Frontal cortex (tissue), 4 donors: ENCODE data around the gene CYSLTR2. TPM values are rescaled to one million over a fixed set of nuclear protein-coding genes. Genes with fewer than 3 reads are reported as not detected.

Experiments
- DNase-seq, 2 donors: peaks; one replicate each; pipeline ENCODE4 v3.0.0; 2012; ENCODE audit warnings: low spot score in 2 of 2
- FAIRE-seq: peaks from 2 replicates; lab custom pipeline; 2012; peaks lifted over from hg19 to GRCh38; lab: Jason Lieb, UNC
- total RNA-seq: library from RNA; depleted of rRNA; stranded (reverse); fragments of >200 nt; gene quantifications from one replicate; pipeline ENCODE4 v1.2.3, GENCODE V29; 2014
- donor health status: control.
- donor health status: control.
- donor health status: control.

Gene CYSLTR2, protein sequence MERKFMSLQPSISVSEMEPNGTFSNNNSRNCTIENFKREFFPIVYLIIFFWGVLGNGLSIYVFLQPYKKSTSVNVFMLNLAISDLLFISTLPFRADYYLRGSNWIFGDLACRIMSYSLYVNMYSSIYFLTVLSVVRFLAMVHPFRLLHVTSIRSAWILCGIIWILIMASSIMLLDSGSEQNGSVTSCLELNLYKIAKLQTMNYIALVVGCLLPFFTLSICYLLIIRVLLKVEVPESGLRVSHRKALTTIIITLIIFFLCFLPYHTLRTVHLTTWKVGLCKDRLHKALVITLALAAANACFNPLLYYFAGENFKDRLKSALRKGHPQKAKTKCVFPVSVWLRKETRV
- 3.7 TPM for total RNA-seq

DNA sequence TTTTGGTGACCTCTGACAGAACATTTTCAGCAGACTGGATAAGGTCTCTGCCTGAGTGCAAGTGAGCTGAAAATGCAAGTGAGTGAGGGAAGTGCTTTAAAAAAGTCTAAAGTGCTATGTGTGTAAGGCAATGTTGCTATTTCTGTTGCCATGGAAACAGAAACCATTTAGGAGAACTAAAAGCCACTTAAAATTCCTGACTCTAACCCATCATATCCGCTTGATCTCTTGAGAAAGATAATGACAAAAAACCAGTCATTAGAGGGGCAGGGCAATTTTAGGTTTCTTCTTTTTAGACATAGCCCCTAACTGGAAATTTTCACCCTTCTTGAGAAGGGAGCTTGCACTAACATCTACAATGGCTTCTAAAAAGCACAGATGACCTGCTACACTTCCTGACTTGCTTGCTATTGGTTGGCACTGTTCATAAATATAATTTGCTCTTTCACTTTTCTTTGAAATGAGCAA lies at the start of gene CYSLTR2:
TSS of gene CYSLTR2 (plus strand) at position 458 of the 468 bp plus-strand sequence. CDS start 52,889 bp downstream, outside the sequence.
- no peak for FAIRE-seq
- DNase-seq: no peak

DNA sequence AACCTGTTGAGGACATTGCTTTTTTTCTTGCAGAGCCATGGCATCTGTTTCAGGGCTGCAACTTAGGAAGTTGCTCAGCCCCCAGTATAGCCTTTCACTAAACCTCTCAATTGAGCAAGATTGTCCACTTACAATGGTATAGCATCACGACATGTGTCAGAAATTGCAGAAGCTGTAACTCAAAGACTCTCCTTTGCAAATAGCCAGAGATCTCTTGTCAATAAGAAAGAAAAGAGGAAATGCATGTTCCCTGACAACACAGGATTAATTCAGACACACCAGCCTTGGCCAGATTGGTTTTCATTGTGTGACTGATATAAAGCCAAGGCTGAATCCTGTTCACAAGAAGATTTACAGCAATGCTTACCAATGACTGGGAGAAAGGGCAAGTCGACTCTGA lies 38.7 kb upstream of the CYSLTR2 start:
- FAIRE-seq: no peak
- no peak for DNase-seq

DNA sequence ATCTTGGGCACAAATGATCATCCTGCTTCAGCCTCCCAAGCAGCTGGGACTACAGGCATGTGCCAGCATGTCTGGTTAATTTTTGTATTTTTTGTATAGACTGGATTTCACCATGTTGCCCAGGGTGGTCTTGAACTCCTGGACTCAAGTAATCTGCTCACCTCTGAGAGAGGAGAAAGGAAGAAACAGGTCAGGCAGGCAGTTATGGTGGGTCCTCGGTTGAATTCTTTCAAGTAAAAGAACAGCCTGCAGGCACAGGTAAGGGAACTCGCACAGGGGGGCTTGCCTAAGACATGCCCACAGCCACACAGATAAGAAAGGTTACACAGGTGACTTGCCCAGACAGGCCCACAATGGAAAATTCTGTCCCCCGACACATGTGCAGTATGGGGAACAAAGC lies 34.8 kb upstream of the CYSLTR2 start:
- DNase-seq: no peak

DNA sequence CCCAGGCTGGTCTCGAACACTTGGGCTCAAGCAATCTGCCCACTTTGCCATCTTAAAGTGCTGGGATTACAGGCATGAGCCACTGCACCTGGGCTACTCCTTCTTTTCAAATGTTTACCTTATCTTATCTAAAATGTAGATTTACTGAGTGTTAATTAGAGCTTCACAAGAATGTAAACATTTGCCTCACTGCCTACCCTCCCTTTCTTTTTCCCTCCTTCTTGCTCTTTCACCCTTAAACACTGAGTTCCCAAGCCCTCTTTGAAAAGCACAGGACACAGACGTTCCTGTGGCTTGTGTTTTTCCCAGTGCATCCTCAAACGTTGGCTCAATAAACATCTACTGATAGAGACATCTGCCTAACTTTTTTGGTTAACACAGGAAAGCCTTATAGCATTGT lies 32.7 kb upstream of the CYSLTR2 start:
- FAIRE-seq: no peak
- DNase-seq: no peak

More for the DNA sequence above, 34.8 kb upstream of the CYSLTR2 start:
- FAIRE-seq: no peak

DNA sequence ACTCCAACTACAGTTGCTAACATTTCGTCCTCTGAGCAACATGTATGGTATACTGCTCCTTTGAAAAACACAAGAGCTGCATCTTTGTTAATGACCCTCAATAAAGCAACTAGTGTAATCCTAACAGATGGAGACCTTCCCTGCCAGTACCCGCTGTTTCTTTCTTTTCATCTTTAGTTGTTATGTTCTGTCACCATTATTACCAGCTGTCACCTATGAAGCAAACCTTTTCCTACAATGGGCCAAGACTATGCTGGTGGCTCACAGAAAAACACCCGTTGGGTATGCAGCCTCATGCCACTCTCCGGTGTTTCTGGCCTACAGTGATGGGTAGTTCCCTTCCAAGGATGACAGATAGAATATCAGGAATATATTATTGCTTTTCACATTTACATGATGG lies 29.7 kb upstream of the CYSLTR2 start:
- no peak for FAIRE-seq

DNA sequence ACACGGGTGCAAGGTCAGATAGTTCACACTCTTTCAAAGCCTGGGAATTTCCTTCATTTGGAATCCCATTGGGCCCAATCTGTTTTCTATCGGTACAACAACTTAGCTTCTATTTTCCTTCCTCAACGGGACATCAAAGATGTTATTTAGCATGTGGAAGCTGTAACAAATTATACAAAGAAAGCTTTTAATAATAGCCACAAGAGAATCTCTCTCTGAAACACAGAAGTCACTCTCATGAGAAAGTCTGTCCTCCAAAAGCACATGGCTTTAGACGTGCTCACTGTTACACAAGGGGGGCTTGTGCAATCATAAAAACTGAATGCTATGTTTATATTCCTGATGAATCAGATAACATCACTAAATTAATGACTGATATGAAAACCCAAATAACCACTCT lies 28.9 kb upstream of the CYSLTR2 start:
- DNase-seq: no peak
- no peak for FAIRE-seq

More for the DNA sequence above, 29.7 kb upstream of the CYSLTR2 start:
- no peak for DNase-seq

DNA sequence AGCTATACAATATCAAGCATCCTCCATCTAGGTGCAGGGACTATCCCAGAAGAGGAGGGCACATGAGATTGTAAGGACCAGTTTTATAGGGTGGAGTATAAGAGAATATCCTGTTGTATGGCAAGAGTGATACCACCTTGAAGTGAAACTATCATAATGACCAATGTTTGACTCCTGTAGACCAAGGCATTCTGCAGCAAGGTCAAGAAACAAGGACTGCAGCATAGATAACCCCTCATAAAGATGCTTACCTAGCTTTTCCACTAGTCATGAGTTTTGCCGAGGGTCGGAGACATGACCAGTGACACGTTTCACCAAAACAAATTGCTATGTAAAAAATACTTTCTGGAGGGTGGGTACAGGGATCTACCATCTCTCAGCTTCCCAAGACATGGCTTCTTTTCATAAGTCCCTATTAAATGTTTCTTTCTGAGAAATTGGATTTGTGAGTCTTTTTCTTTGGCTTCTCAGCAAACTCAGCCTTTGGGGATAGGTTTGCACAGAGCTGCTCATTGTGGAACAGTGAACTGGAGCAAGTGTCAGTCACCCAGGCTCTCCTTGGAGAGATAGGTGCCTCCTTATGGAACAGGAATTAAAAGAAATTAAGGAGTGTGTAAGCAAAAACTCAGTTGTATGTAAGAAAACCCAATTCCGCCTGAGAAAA lies 28.2 kb upstream of the CYSLTR2 start:
- DNase-seq (no peak), FAIRE-seq (no peak)

DNA sequence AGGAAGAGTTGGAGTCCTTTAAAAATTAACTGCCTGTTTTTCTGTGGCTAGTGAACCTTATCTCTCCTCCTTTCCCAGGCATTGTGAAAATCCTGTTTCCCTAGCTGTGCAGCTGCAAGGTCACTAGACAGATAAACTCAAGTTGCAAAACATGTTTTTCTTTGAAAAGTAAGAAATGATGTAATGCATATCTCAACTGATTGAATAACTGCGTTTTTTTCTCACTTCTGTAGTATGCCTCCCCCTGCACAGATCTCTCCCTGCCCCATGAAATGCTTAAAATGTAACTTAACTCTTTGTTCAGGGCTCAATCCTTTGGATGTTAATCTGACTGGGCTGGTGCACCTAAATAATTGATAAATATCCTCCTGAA lies 27.7 kb upstream of the CYSLTR2 start:
- DNase-seq: no peak
- FAIRE-seq: no peak

DNA sequence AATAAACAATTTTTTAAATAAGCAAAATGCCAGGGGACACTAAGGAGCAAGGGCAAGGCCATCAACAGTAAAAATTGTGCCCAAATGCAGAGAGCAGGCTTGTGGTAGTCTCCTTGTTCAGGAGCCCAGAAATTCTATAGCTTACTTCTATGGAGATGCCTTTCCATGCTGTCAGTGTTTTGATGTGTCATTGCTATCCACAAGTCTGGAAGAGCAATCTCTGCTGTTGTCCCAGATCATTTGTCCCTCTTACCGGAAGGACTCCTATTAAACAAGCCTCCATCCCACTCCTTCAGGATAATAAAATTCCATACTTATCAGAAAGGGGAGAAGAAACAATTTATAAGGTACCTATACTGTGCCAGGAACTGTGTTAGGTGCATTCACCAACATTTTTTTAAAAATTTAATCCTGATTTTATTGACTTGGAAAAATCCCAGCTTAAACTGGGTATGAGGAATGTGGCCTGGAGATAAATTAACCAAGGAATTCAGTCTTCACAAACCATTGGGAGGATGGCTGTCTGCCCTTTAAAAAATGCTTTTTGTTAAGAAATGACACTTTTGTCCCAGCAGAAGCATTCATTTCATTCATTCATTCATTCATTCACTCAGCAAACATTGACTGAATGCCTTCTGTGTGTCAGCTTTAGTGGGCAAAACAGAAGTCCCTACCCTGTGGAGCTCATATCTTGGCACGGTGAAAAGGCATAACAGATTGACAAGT lies 26.8 kb upstream of the CYSLTR2 start:
- FAIRE-seq: no peak
- DNase-seq: no peak

DNA sequence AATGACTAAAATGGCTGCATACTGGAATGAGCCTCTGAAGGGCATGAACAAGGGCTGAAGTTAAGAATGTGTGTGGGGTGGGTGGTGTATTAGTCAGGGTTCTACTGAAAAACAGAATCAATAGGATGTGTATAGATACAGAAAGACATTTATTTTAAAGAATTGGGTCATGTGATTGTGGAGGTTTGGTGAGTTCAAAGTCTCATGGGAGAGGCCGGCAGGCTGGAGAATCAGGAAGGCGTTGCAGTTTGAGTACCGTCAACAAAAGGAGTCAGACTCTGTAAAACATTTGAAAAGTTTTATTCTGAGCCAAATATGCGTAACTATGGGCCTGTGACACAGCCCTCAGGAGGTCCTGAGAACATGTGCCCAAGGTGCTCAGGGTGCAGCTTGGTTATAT lies 24.5 kb upstream of the CYSLTR2 start:
- DNase-seq: no peak
- FAIRE-seq: no peak

DNA sequence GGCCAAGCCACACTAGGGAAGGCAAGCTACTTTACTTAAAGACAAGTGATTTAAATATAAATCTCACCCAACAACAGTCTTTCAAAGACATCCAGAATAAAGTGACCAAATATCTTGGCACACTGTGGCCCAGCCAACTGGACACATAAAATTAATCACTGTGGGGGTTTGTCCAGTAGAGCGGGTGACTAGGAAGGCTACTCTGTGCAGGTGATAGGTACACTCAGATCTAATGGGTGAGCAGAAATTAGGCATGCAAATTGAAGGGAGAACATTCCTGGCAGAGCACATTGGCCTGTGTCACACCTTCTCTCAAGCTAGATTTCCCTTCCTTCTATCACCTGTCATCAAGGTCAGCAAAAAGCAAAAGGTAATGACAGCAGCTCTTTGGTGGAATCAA lies 23.4 kb upstream of the CYSLTR2 start:
- DNase-seq (no peak), FAIRE-seq (no peak)

DNA sequence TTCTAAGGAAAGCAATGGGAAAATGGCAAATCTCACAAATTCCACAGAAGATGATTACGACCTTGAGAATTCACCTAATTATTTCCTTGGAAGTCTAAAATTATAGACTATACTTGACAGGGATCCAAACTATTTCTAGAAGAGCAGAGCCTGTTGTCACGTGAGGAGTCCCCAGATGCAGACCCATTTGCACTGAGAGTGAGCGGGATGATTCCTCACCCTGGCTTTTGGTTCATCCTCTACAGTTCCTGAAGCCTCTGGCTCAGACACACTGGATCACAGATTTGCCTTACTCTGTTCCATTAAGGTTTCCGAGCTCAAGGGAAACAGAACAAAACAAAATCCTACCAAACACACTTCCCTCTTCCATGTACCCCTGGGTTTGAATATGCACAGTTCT lies 23.0 kb upstream of the CYSLTR2 start:
- no peak for DNase-seq
- no peak for FAIRE-seq

DNA sequence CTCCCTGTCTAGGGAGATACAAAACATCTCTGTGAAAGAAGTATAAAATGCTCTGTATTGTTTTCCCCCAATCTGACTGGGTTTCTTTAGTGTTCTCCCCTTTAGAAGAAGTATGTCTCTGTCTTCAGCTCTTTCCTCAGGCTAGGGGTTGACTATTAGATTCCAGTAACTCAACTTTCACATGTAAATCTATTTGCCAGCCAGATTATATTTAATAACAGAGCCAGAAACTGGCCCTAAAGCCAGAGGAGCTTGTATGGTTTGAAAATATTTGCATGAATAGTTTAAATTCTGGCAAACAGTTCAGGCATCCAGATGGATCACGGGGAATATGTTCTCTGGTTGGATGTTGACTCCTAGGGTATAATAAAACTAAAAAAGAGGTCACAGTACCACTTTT lies 22.3 kb upstream of the CYSLTR2 start:
- FAIRE-seq: no peak

DNA sequence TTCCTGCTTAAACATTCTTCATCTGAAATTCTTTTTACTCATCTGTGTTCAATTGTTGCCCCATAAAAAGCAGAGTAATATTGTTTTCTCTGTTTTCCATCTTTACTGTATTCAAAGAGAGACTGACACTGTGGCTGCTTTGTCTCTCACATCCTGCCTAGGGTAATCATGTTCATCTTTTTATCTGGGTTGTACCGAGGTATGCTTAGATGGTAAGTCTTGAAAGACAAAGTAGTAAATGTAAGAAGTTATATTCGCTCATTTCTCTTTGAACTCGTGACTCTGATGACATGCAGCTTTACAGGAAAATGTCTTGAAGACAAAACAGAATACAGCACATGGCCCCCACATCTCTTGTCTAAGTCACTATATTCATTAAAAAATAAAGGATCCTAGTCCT lies 20.0 kb upstream of the CYSLTR2 start:
- no peak for DNase-seq
- FAIRE-seq: no peak

More for the DNA sequence above, 22.3 kb upstream of the CYSLTR2 start:
- DNase-seq: no peak

DNA sequence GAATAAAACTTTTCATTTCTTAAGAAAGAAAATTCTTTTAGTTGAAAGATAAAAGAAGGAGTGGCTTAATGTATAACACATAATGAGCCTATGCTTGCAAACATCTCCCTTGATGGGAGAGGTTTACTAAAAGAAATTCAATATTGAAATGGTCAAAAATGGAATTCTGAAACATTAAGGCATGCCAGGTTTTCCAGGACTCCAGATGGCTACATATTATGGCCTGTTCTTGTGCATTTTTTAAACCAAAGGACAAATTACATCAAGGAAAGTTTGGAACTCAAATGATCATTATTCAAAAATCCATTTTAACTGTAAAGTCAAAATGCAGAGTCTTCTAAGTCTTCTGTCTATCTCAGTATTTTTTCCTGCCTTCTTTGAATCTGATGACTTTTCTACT lies 19.1 kb upstream of the CYSLTR2 start:
- no peak for FAIRE-seq
- DNase-seq: no peak

DNA sequence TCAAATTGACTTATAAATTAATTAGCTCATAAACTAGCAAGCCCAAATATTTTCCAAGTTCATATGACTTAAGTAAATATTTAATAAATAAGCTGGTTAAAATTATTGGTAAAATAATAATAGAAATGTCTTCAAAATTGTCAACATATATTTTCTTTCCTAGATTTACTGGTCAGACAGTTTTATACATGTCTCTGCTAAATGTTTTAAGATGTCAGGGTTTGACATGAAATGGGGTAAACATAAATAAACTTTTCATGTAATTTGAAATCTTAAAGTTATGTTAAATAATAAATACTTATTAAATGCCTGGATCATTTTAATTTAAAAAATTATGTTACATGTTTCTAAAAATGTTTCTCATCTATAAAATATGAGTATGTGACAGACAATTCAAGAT lies 18.3 kb upstream of the CYSLTR2 start:
- FAIRE-seq (peak; percentile 80), DNase-seq (no peak)

DNA sequence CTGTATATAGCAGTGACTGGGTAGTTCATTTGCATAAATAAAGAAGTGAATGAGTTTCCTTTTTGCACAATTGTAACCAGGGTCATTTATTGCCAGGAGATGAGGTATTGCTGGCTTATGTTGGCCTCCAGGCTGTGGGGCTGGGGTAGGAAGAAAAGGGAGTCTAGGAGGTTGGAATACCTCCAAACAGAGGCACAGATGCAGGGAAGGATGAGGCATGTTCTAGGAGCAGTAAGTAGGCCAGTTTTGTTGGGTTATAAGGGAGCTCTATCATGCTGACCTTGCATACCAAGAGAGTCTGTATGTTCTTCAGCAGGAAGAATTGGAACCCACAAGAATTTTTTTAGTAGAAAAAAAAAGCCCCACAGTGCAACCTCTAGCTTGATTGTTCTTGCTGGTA lies 17.2 kb upstream of the CYSLTR2 start:
- FAIRE-seq: no peak
- DNase-seq: no peak

DNA sequence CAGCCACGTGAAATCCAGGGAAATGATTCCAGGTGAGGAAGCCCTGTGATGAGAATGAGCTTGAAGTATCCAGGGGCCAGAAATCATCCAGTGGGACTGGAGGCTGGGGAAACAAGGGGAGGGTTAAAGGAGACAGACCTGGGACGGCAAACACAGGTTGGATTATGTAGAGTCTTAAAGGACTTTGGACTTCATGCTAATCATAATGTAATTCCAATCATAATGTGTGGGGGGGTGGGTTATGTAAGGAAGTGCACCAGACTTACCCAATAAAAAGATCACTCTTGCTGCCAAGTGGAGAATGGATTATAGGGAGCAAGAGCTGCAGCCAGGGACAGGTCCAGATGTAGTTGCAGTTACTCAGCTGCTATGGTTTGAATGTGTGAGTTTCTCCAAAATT lies 16.1 kb upstream of the CYSLTR2 start:
- FAIRE-seq: no peak
- DNase-seq: no peak

DNA sequence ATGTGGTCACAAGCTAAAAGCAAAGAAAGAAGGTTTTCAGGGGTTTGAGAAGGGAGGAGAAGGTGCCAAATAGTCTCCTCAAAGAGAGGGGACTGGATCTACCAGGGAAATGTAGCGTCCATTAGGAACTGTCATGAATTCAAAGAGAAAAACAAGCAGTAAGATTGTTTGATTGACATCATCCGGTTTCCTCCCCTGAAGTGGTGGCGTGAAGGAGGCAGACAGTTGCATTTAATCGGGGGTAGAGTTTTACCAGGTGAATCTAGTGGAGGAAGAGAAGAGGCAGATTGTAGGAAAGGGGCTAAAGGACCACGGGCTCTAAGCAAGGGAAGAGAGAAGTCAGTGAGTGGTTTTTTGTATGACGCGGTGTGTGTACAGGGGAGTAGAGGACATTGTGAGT lies 13.0 kb upstream of the CYSLTR2 start:
- FAIRE-seq: no peak
- DNase-seq: no peak

DNA sequence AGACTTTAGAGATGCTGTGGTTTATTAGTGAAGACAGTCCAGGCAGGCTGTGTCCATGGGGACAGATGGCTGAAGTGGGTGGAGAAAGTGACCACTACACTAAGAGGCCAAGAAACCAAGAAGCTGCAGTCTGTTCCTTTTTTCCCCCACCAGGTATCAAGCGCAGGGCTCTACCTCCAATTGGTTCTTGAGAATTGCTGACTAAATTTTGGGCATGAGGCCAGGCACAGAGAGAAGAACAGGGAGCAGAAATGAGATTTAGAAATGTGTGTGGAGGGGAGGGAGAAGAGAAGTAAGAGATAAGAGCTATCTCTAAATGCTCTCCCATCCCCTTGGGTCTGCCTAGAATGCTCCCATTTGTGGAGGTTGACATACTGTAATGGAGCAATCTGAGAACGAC lies 12.3 kb upstream of the CYSLTR2 start:
- FAIRE-seq: no peak
- no peak for DNase-seq

DNA sequence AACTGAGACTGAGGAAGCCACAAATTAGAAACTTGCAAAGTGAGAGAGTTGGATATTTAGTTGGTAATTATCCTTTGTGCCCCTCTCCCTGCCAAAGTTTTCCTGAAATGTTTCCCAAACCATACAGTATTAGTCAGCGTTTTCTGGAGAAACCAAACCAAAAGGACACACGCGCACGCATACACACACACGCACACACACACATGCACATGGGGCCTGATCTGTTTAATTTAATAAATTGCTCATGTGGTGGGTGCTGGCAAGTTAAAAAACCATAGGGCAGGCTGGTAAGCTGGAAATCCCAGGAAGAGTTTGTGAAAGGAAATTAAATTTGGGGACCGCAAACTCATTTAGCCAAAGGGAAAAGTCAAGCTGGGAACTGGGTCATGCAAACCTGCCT lies 11.7 kb upstream of the CYSLTR2 start:
- no peak for DNase-seq
- no peak for FAIRE-seq
